Measurements from ENCODE around the gene NFIB.

Gene NFIB

DNA sequence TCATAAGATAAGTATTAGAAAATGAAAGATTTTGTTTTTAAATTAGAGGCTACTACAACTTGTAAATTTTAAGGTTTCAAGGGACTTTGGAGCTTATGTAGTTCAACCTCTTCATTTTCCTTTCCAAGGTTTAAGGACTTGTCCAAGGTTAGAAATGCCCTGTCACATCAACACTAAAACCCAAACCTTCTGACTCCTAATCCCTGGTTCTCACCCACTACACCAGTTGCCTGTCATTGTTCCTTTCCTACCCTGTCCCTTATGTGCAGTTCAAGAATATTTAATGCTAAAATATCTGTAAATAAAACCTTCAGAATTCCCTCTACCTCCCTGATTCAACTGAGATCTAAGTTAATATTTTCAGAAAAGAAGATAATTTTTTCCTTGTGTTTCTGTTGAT, 206.4 kb downstream of the NFIB start:
- TF ChIP-seq CTCF (IDR thresholded peaks at IDR 0.05) = no peak
- TF ChIP-seq ZFX (IDR thresholded peaks at IDR 0.05; ENCODE audit: borderline replicate concordance) = no peak
- peak overlapping the region; percentile 85 for H3K27ac ChIP-seq

DNA sequence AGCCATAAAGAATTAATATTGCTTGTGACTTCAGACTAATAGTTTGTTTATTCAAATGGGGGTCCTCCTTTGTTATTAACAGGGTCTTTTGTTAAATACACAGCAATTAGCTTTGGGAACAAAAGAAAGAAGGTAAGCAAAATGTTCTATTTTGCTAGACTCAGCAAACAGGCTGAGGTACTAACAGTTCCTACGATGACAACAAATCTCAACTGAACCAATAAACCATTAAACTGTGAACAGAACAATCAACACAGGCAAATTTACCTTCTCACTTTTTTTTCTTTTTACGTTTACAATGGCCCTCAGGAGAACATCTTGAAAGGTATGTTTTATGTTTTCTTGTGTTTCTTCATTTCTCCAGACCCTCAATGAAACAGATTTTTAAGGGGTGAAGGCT, 207.2 kb downstream of the NFIB start:
- H3K27ac ChIP-seq = peak overlapping the region; percentile 85
- no peak for TF ChIP-seq CTCF (IDR thresholded peaks at IDR 0.05)
- no peak for TF ChIP-seq ZFX (IDR thresholded peaks at IDR 0.05; ENCODE audit: borderline replicate concordance)

- TF ChIP-seq CTCF (IDR thresholded peaks at IDR 0.05) (no peak), ZFX (IDR thresholded peaks at IDR 0.05; ENCODE audit: borderline replicate concordance) (no peak)
- peak overlapping the region; percentile 85 for H3K27ac ChIP-seq
Measured at GRCh38 chr9:14104496-14104895, 209.4 kb downstream of the NFIB start.

DNA sequence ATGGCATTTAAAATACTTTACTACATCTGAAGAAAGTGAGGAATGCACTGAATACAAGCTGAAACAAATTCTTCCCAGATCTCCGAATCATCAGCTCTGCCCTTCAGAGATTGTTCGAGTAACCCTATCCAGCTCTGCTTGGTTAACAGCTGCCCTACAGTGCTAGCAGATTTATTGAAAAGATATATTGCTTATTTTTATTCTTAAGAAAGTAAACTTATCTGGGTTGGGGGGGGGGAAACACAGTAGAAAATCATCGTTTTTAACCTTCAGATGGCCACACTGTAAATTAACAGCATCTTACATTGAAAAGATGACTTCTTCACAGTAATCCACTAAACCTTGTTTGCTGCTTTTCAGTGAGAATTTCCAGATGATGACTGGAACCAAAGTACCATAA, 210.8 kb downstream of the NFIB start:
- TF ChIP-seq CTCF (IDR thresholded peaks at IDR 0.05) (no peak), ZFX (IDR thresholded peaks at IDR 0.05; ENCODE audit: borderline replicate concordance) (no peak)
- peak overlapping the region; percentile 85 for H3K27ac ChIP-seq

DNA sequence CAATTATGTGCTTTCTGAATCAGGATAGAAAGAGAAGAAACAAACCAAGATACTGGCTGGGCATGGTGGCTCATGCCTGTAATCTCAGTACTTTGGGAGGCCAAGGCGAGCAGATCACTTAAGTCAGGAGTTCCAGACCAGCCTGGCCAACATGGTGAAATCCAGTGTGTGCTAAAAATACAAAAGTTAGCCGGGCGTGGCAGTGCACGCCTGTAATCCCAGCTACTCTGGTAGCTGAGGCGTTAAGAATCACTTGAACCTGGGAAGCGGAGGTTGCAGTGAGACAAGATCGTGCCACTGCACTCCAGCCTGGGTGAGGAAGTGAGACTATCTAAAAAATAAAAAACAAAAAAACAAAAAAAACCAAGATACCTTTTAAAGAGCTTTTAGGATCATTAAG, 214.2 kb downstream of the NFIB start:
- TF ChIP-seq ZFX (IDR thresholded peaks at IDR 0.05; ENCODE audit: borderline replicate concordance) (no peak), CTCF (IDR thresholded peaks at IDR 0.05) (no peak)
- peak overlapping the region; percentile 89 for H3K27ac ChIP-seq

DNA sequence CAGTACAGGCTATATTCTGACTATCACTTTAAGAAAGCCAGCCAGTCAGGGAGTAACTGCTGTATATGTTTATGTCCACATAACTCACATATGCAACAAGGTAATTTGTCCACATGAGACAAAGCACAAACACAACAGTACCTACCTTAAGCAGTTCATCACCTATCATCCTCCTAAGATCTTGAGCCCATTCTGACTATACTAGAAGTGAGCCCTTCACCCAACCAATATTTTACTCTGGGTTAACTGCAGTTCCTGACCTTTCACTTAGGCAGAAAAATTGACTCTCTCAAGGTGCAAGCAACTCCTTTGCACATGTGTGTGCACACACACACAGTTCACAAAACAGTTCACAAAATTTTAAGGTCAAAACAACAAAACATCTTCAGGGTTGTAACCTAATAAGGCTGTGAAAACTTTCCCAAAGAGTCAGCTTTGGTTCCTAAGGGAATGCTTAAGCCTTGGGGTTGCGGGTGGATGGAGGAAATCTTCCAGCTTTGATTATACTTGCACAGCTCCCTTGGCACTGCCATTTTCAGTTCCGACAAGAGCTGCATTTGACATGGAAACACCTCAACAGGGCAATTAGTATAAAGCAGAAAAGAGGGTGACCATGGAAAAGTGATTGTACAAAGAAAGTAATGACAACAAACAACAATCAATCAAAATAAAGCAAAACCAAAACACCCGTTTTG, 215.3 kb downstream of the NFIB start:
- TF ChIP-seq CTCF (IDR thresholded peaks at IDR 0.05) (no peak), ZFX (IDR thresholded peaks at IDR 0.05; ENCODE audit: borderline replicate concordance) (no peak)
- H3K27ac ChIP-seq = peak overlapping the region; percentile 89

- H3K27ac ChIP-seq = peak overlapping the region; percentile 89
- TF ChIP-seq CTCF (IDR thresholded peaks at IDR 0.05) = no peak
- no peak for TF ChIP-seq ZFX (IDR thresholded peaks at IDR 0.05; ENCODE audit: borderline replicate concordance)
Measured at GRCh38 chr9:14097666-14098415, 216.1 kb downstream of the NFIB start.

Measured in 22Rv1 (cell line).